Neural progenitor cell (in vitro differentiated cells): Measurements from ENCODE around the gene RAB37. TPM values are rescaled to one million over a fixed set of nuclear protein-coding genes. Genes with fewer than 3 reads are reported as not detected.

ENCODE experiments used
- DNase-seq: peaks from one replicate; pipeline ENCODE4 v3.0.0-alpha.2; 2016; ENCODE audit warnings: low spot score
- H2AFZ ChIP-seq: fragments of 200-600 bp; sonication (generic); replicated peaks from 2 replicates; pipeline ENCODE4 v1.6.1; 2016; ENCODE audit warnings: antibody characterized with exemption
- H3F3A ChIP-seq: fragments of 200-600 bp; sonication (generic); 2 replicates; pipeline ENCODE4 v1.6.1; 2016; ENCODE audit warnings: antibody characterized with exemption, low read depth
- H3K27ac ChIP-seq: fragments of 200-600 bp; sonication (generic); 2 replicates; pipeline ENCODE4 v1.5.1; 2016; ENCODE audit warnings: mild to moderate bottlenecking
- H3K27me3 ChIP-seq: fragments of 200-600 bp; sonication (generic); 2 replicates; pipeline ENCODE4 v1.6.1; 2016; ENCODE audit warnings: mild to moderate bottlenecking, moderate library complexity
- H3K36me3 ChIP-seq: fragments of 200-600 bp; sonication (generic); 2 replicates; pipeline ENCODE4 v1.5.1; 2016
- H3K4me1 ChIP-seq: fragments of 200-600 bp; sonication (generic); 2 replicates; pipeline ENCODE4 v1.6.1; 2016; ENCODE audit warnings: mixed run types
- H3K4me2 ChIP-seq: fragments of 200-600 bp; sonication (generic); 2 replicates; pipeline ENCODE4 v1.6.1; 2016
- H3K4me3 ChIP-seq: fragments of 200-600 bp; sonication (generic); 2 replicates; pipeline ENCODE4 v1.5.1; 2016
- H3K79me2 ChIP-seq: fragments of 200-600 bp; sonication (generic); 2 replicates; pipeline ENCODE4 v1.6.1; 2016; ENCODE audit warnings: low read depth
- H3K9ac ChIP-seq: fragments of 200-600 bp; sonication (generic); 2 replicates; pipeline ENCODE4 v1.6.1; 2016
- H3K9me3 ChIP-seq: fragments of 200-600 bp; sonication (generic); 2 replicates; pipeline ENCODE4 v1.5.1; 2016; ENCODE audit warnings: low read depth
- H4K20me1 ChIP-seq: fragments of 200-600 bp; sonication (generic); 2 replicates; pipeline ENCODE4 v1.6.1; 2016; ENCODE audit warnings: low read depth
- H3K27ac Mint-ChIP-seq: 3 replicates; pipeline ENCODE4 v1.8.0; 2021; ENCODE audit warnings: mixed read lengths
- H3K27me3 Mint-ChIP-seq: 2 replicates; pipeline ENCODE4 v1.8.0; 2022; ENCODE audit warnings: low read depth, mild to moderate bottlenecking, inconsistent platforms, moderate library complexity, mixed read lengths; ENCODE audit not compliant: insufficient read depth
- H3K36me3 Mint-ChIP-seq: 3 replicates; pipeline ENCODE4 v1.8.0; 2021; ENCODE audit warnings: mixed read lengths
- H3K4me1 Mint-ChIP-seq: 3 replicates; pipeline ENCODE4 v1.8.0; 2021; ENCODE audit warnings: mixed read lengths
- H3K4me3 Mint-ChIP-seq: 3 replicates; pipeline ENCODE4 v1.8.0; 2021; ENCODE audit warnings: mild to moderate bottlenecking, moderate library complexity, mixed read lengths
- H3K9me3 Mint-ChIP-seq: 3 replicates; pipeline ENCODE4 v1.8.0; 2020; ENCODE audit warnings: mixed read lengths
- EZH2 ChIP-seq: fragments of 200-600 bp; sonication (generic); IDR thresholded peaks from 2 replicates; pipeline ENCODE4 v1.6.1; 2017; ENCODE audit warnings: antibody characterized with exemption, mild to moderate bottlenecking, moderate library complexity
- EZH2phosphoT487 ChIP-seq: fragments of 200-600 bp; sonication (generic); IDR thresholded peaks from 2 replicates; pipeline ENCODE4 v1.6.1; 2017; ENCODE audit warnings: antibody characterized with exemption
- total RNA-seq: library from RNA; depleted of rRNA; stranded (reverse); fragments of >200 nt; gene quantifications from 2 replicates; pipeline ENCODE4 v1.2.3, GENCODE V29; 2015; ENCODE audit warnings: low replicate concordance
- TF ChIP-seq, protein P1 (sequence below): fragments of 200-600 bp; sonication (generic); IDR thresholded peaks from 2 replicates; pipeline ENCODE4 v1.5.1; 2017; ENCODE audit warnings: antibody characterized with exemption, mild to moderate bottlenecking

RAB37 gene
- total RNA-seq, 1 donor from 2014 or later = 1.5 TPM

GRCh38 chr17:74784125-74784810 is 47.2 kb downstream of the RAB37 start:
- Histone ChIP-seq H3K9me3 (no peaks in the 10 kb centered on the region), H3K4me1 (no peaks in the 10 kb centered on the region), H2AFZ (no peak overlapping the region), H3K9ac (no peak overlapping the region), H3F3A (peaks cover 7% of the 10 kb centered on the region), H3K27ac (no peak overlapping the region), H3K4me3 (no peak overlapping the region), H3K36me3 (no peaks in the 10 kb centered on the region), H3K27me3 (no peaks in the 10 kb centered on the region), H3K4me2 (no peak overlapping the region), H4K20me1 (peaks cover 11% of the 10 kb centered on the region), H3K79me2 (no peaks in the 10 kb centered on the region)
- TF ChIP-seq EZH2phosphoT487 (no peak), EZH2 (no peak)
- TF ChIP-seq, protein P1, sequence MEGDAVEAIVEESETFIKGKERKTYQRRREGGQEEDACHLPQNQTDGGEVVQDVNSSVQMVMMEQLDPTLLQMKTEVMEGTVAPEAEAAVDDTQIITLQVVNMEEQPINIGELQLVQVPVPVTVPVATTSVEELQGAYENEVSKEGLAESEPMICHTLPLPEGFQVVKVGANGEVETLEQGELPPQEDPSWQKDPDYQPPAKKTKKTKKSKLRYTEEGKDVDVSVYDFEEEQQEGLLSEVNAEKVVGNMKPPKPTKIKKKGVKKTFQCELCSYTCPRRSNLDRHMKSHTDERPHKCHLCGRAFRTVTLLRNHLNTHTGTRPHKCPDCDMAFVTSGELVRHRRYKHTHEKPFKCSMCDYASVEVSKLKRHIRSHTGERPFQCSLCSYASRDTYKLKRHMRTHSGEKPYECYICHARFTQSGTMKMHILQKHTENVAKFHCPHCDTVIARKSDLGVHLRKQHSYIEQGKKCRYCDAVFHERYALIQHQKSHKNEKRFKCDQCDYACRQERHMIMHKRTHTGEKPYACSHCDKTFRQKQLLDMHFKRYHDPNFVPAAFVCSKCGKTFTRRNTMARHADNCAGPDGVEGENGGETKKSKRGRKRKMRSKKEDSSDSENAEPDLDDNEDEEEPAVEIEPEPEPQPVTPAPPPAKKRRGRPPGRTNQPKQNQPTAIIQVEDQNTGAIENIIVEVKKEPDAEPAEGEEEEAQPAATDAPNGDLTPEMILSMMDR = no peak
- no peaks in the 10 kb centered on the region for H3K36me3 Mint-ChIP-seq
- DNase-seq = no peak
- no peak overlapping the region for H3K27ac Mint-ChIP-seq
- H3K27me3 Mint-ChIP-seq = peaks cover 5% of the 10 kb centered on the region
- H3K4me1 Mint-ChIP-seq = no peaks in the 10 kb centered on the region
- no peaks in the 10 kb centered on the region for H3K9me3 Mint-ChIP-seq
- H3K4me3 Mint-ChIP-seq = no peak overlapping the region

DNA sequence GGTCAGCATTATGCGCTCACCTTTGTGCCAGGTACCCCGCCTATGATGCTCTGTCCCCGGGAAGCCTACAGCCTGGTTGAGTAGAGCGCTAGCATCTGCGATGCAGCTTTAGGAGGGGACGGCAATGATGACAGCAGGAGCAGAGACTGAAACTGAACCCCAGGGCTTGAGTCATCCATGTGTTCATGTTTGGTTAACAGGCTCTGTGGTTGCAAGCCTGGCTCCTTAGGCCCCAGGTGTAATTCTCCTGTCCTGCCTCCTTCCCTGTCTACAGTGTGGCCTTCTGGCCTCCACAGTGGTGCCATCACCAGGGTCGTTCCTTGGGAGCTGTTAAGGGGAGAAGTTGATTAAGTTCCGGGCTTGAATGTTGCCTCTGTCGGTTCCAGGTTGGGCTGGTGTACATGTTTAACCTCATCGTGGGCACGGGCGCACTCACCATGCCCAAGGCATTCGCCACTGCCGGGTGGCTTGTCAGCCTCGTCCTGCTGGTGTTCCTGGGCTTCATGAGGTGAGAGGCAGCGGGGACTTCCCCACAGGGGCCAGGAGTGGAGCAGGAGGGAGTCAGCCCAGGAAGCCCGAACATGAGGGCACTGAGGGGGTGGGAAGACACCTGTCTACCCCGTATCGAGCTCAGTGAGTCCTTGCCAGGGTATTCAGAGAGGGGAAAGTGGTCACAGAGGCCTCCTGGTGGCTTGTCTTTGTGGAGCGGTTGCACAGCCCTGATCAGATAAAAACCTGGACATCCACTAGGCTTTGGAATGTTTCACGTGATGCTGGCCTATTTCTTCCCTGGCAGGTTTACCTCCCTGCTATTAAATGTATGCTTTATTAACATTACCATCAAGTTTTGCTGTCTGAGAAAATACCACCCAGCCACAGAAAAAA is 48.3 kb downstream of the RAB37 start:
- H3K36me3 ChIP-seq = no peaks in the 10 kb centered on the region
- H3F3A ChIP-seq = peaks cover 7% of the 10 kb centered on the region
- no peak for DNase-seq
- no peaks in the 10 kb centered on the region for H3K9me3 Mint-ChIP-seq
- H3K4me2 ChIP-seq = no peak overlapping the region
- H3K9me3 ChIP-seq = no peaks in the 10 kb centered on the region
- H3K9ac ChIP-seq = no peak overlapping the region
- no peaks in the 10 kb centered on the region for H3K4me1 Mint-ChIP-seq
- TF ChIP-seq EZH2 (no peak), EZH2phosphoT487 (no peak)
- TF ChIP-seq, protein P1 = no peak
- no peak overlapping the region for H3K27ac Mint-ChIP-seq
- no peak overlapping the region for H2AFZ ChIP-seq
- H4K20me1 ChIP-seq = peaks cover 11% of the 10 kb centered on the region
- H3K36me3 Mint-ChIP-seq = no peaks in the 10 kb centered on the region
- H3K4me3 Mint-ChIP-seq = no peak overlapping the region
- peaks cover 3% of the 10 kb centered on the region for H3K27me3 Mint-ChIP-seq
- H3K79me2 ChIP-seq = no peaks in the 10 kb centered on the region
- no peak overlapping the region for H3K4me3 ChIP-seq
- H3K27me3 ChIP-seq = no peaks in the 10 kb centered on the region
- H3K27ac ChIP-seq = no peak overlapping the region
- H3K4me1 ChIP-seq = no peaks in the 10 kb centered on the region

- Histone ChIP-seq H2AFZ (no peak overlapping the region), H3K9ac (no peak overlapping the region), H3K4me3 (no peak overlapping the region), H3K36me3 (no peaks in the 10 kb centered on the region), H3K27ac (no peak overlapping the region), H3F3A (peaks cover 3% of the 10 kb centered on the region), H4K20me1 (peaks cover 16% of the 10 kb centered on the region), H3K79me2 (no peaks in the 10 kb centered on the region), H3K4me1 (no peaks in the 10 kb centered on the region), H3K4me2 (no peak overlapping the region), H3K9me3 (no peaks in the 10 kb centered on the region), H3K27me3 (no peaks in the 10 kb centered on the region)
- H3K27ac Mint-ChIP-seq = no peak overlapping the region
- no peaks in the 10 kb centered on the region for H3K4me1 Mint-ChIP-seq
- no peak for DNase-seq
- H3K9me3 Mint-ChIP-seq = no peaks in the 10 kb centered on the region
- H3K4me3 Mint-ChIP-seq = no peak overlapping the region
- TF ChIP-seq EZH2 = no peak
- TF ChIP-seq EZH2phosphoT487 = no peak
- TF ChIP-seq, protein P1 = no peak
- H3K27me3 Mint-ChIP-seq = peaks cover 3% of the 10 kb centered on the region
- no peaks in the 10 kb centered on the region for H3K36me3 Mint-ChIP-seq
Observed at GRCh38 chr17:74785981-74786360, 48.9 kb downstream of the RAB37 start.
